GM06990 (cell line): ENCODE data around the gene ALKBH6.

Source experiments
- DNase-seq: peaks from one replicate; pipeline ENCODE4 v3.0.0-alpha.2; 2011; ENCODE audit not compliant: insufficient read length; ENCODE audit errors: extremely low read depth
- H3K27me3 ChIP-seq: replicated peaks from 2 replicates; pipeline ENCODE4 v1.6.0; 2011; ENCODE audit warnings: low read length; ENCODE audit not compliant: control insufficient read depth, insufficient read depth
- H3K36me3 ChIP-seq: 2 replicates; pipeline ENCODE4 v1.5.1; 2011; ENCODE audit warnings: low read length; ENCODE audit not compliant: control insufficient read depth, insufficient read depth
- H3K4me3 ChIP-seq: replicated peaks from 2 replicates; pipeline ENCODE4 v1.5.1; 2011; ENCODE audit warnings: low read depth, mild to moderate bottlenecking, control low read depth, low read length
- TF ChIP-seq, protein P1 (sequence below): IDR thresholded peaks from 2 replicates; pipeline ENCODE4 v1.5.1; 2011; ENCODE audit warnings: low read length, control low read depth, mild to moderate bottlenecking, inconsistent platforms; ENCODE audit not compliant: insufficient read depth, poor library complexity, severe bottlenecking

The ALKBH6 gene

DNA sequence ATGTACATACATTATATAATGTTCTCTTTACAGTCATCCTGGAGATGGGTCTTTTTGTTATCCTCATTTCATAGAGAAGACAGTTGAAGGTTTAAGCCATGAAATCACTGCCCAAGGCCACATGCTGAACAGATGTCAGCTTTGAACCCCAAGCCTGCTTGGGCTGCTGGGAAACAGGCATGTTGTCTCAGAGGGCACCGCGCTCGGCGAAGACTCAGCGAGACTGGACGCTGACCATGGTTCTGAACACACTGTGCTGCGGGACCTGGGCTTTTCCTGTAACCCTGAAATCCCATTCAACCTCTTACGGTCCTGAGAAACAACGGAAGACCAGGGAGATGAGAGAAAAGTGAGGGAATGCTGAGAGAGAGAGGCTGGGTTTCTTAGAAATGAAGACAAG, 50.5 kb downstream of the ALKBH6 start:
- H3K27me3 ChIP-seq, result no peaks in the 10 kb centered on the region; the same call in none of the 2 replicates
- no peaks in the 10 kb centered on the region for H3K36me3 ChIP-seq
- no peak overlapping the region for H3K4me3 ChIP-seq
- DNase-seq, result no peak
- TF ChIP-seq, protein P1, sequence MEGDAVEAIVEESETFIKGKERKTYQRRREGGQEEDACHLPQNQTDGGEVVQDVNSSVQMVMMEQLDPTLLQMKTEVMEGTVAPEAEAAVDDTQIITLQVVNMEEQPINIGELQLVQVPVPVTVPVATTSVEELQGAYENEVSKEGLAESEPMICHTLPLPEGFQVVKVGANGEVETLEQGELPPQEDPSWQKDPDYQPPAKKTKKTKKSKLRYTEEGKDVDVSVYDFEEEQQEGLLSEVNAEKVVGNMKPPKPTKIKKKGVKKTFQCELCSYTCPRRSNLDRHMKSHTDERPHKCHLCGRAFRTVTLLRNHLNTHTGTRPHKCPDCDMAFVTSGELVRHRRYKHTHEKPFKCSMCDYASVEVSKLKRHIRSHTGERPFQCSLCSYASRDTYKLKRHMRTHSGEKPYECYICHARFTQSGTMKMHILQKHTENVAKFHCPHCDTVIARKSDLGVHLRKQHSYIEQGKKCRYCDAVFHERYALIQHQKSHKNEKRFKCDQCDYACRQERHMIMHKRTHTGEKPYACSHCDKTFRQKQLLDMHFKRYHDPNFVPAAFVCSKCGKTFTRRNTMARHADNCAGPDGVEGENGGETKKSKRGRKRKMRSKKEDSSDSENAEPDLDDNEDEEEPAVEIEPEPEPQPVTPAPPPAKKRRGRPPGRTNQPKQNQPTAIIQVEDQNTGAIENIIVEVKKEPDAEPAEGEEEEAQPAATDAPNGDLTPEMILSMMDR, result no peak

DNA sequence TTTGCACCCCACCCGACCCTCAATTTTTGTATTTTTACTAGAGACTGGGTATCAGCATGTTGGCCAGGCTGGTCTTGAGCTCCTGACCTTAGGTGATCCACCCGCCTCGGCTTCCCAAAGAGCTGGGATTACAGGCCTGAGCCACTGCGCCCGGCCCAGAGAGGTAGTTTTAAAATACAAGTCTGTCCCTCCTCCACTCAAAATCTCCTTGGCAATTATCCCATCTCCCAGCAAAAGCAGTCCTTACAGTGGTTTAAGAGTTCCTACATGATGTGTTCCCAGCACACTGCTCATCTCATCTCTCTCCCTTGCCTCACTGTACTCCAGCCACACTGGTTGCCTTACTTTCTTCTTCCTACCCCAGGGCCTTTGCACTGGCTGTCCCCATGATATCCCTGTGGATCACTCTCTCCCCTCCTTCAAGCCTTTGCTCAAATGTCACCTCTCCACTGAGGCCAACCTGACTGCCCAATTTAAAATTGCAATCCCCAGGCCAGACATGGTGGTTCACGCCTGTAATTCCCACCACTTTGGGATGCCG, 53.5 kb downstream of the ALKBH6 start:
- TF ChIP-seq, protein P1, result no peak
- no peak overlapping the region for H3K4me3 ChIP-seq

DNA sequence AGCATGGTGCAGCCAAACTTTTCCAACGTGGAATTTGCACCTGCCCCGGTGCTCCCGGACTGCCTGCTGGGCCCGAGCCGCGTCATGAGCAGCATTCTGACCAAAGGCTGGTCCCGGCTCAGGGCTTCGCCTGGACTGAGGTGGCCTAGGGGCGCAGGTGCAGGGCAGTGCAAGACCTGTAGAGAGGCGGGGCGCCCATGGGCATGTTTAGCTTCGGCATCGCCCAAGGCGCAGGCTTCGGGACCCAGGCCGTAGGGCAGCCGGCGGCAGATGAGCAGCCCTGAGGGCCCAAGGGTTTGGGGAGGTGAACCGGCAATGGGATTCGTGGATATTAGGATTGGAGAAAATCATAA, 54.1 kb downstream of the ALKBH6 start:
- H3K4me3 ChIP-seq, result no peak overlapping the region
- no peak for DNase-seq
- no peaks in the 10 kb centered on the region for H3K36me3 ChIP-seq
- no peaks in the 10 kb centered on the region; the same call in 1 of the 2 replicates for H3K27me3 ChIP-seq
- TF ChIP-seq, protein P1, result no peak

More for the DNA sequence above, 53.5 kb downstream of the ALKBH6 start:
- no peak for DNase-seq
- Histone ChIP-seq H3K27me3 (no peaks in the 10 kb centered on the region; the same call in 1 of the 2 replicates), H3K36me3 (no peaks in the 10 kb centered on the region)
